Measurements from ENCODE around the gene SYNE4.
A peak's percentile ranks its signal among the peaks of the same experiment; 100 is the strongest.

Gene SYNE4

DNA sequence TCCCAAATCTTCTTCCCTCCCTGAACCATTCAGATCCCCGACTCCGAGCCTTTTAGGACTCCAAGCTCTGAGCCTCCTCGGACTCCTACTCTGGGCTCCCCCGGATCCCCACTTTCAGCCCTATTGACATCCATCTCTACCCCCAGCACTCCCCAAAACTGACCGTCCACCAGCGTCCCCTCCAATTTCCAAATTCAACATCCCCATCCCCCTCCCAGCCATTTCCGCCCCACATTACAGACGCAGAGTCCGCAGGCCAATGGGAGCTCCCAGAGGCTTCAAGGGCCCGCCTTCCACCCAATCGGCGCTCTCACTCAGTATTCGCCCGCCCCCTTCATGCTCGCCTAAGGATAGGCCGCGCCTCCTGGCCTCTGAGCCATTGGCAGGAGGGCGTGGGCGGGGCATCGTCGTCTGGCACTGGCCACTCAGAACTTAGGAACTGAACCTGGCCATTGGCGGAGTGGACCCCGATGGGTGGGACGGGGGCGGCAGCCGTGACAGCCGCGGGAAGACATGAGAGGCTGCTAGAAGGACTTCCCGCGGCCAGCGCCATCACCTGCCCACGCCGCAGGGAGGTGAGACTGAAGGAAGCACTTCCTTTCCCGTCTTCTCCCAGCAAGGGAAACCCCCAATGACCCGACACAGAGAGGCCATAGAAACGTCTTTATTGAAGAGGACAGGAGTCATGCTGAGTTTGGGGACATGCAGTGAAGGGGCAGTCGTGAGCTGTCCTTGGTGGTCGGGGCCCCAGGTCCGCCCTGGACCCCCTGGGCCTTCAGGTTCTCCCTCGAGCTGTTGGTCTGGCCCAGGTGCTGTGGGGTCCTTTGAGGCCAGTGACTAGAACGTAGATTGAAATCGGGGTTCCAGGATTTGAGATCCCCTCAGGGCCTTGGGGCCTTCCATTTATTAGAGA is 5.7 kb upstream of the SYNE4 start, which contains the start of gene ALKBH6:
Gene ALKBH6 (minus strand): TSS at position 202 of the 913 bp plus-strand sequence. CDS start 816 bp downstream, outside the sequence.
- DNase-seq (ENCODE audit: low read depth) = peak; percentile 97
- TF ChIP-seq MYC (IDR thresholded peaks at IDR 0.05; ENCODE audit: low read depth, low read length) (0 out of 2 replicates have a peak, but pooled peaks have one; percentile 53), POLR2A (IDR thresholded peaks at IDR 0.05; ENCODE audit: extremely low read depth, insufficient read length) (no peak)
- TF ChIP-seq, protein P1, sequence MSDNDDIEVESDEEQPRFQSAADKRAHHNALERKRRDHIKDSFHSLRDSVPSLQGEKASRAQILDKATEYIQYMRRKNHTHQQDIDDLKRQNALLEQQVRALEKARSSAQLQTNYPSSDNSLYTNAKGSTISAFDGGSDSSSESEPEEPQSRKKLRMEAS (IDR thresholded peaks at IDR 0.05; ENCODE audit: low read depth, low read length) = 0 out of 2 replicates have a peak, but pooled peaks have one; percentile 36
- TF ChIP-seq, protein P2, sequence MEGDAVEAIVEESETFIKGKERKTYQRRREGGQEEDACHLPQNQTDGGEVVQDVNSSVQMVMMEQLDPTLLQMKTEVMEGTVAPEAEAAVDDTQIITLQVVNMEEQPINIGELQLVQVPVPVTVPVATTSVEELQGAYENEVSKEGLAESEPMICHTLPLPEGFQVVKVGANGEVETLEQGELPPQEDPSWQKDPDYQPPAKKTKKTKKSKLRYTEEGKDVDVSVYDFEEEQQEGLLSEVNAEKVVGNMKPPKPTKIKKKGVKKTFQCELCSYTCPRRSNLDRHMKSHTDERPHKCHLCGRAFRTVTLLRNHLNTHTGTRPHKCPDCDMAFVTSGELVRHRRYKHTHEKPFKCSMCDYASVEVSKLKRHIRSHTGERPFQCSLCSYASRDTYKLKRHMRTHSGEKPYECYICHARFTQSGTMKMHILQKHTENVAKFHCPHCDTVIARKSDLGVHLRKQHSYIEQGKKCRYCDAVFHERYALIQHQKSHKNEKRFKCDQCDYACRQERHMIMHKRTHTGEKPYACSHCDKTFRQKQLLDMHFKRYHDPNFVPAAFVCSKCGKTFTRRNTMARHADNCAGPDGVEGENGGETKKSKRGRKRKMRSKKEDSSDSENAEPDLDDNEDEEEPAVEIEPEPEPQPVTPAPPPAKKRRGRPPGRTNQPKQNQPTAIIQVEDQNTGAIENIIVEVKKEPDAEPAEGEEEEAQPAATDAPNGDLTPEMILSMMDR (IDR thresholded peaks at IDR 0.05; ENCODE audit: low read depth, low read length) = no peak
- H3K4me3 ChIP-seq (ENCODE audit: low read depth, low read length) = peak within 1 kb of the TSS; percentile 76

DNA sequence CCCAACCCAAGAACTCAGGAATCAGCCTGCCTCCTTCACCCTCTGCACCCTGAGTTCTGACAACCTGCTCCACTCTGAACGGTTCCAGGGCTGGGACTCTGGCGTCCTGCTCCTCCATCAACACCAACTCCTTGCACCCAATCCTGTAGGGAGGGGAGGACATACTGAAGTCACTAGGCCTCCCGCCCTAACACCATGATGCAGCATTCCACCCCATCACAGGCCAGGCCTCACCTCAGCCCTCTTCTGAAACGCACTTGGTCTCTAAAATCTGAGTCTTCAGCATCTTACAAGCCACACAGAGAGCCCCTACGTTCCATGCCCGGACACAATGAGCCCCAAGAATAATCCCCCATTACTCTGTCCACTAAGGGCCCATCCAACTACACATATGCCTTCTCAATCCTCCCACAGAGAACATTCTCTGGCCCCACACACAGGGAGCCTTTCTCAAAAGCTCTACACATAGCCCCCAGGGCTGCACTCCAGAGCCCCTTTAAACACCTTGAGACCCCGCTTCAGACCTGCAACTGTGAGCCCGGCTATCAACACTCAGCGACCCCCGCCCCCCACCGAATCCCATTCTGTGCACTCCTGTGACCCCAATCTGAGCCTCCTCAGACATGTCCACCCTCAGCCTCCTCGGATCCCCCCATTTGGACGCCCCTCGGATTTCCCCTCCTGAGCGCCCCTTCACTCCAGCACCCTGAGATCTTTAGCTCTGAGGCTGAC is 4.8 kb upstream of the SYNE4 start:
- H3K4me3 ChIP-seq (ENCODE audit: low read depth, low read length) = peak overlapping the region; percentile 76
- TF ChIP-seq MYC (IDR thresholded peaks at IDR 0.05; ENCODE audit: low read depth, low read length) (no peak), POLR2A (IDR thresholded peaks at IDR 0.05; ENCODE audit: extremely low read depth, insufficient read length) (no peak)
- TF ChIP-seq, protein P2 (IDR thresholded peaks at IDR 0.05; ENCODE audit: low read depth, low read length) = no peak
- TF ChIP-seq, protein P1 (IDR thresholded peaks at IDR 0.05; ENCODE audit: low read depth, low read length) = no peak
- no peak for DNase-seq (ENCODE audit: low read depth)

DNA sequence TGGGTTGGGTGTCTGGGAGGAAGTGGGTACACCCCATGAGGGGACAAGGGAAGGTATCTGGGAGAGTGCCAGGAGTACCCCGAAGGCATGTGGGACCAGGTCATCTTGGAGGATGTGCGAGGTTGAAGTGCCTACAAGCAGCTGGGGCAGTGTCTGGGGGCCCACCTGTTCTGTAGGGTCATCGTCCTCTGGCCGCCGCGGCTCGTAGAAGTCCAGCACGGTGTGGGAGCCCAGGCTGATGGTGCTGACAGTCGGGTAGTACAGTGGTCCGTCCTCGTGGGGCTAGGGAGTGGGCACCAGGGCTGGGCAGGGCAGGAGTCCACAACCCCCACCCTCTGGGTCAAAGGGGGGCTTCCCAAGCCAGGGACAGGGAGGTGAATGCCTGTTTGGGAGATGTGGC is 1.8 kb upstream of the SYNE4 start:
- TF ChIP-seq, protein P2 (IDR thresholded peaks at IDR 0.05; ENCODE audit: low read depth, low read length) = no peak
- TF ChIP-seq, protein P1 (IDR thresholded peaks at IDR 0.05; ENCODE audit: low read depth, low read length) = no peak
- TF ChIP-seq POLR2A (IDR thresholded peaks at IDR 0.05; ENCODE audit: extremely low read depth, insufficient read length) (no peak), MYC (IDR thresholded peaks at IDR 0.05; ENCODE audit: low read depth, low read length) (no peak)
- H3K4me3 ChIP-seq (ENCODE audit: low read depth, low read length) = no peak overlapping the region
- DNase-seq (ENCODE audit: low read depth) = no peak

DNA sequence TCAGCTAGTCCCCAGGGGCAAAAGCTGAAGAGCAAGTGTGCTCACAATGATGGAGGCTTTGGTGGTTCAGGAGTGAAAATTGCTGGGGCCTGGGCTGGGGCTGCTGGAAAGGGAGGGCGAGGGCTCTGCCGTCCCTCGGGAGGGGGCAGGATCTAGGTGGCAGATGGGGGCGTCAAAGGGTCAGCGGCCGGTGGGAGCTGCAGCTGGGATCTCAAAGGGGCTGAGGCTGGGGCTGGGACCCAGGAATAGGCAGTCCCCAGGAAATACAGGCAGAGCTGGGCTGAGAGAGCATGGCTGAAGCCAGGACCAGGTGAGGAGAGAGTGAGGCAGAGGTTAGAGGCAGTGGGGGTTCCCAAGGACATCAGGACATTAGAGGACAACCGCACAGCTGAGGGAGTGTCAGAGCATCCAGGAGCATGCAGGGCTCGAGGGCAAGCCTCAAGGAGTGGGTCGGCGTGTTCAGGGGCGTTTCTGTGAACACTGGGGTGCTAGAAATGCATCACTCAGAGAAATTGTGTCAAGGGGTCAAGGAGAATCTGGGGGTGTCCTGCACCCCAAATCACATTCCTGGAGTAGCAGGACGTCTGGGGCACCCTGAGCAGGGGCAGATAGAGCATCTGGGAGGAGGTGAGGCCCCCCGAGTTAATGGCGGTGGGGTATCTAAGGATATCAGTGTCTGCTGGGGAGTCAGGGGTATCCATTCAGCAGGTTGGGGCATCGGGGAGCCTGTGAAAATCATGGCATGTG is 1.2 kb upstream of the SYNE4 start:
- peak overlapping the region; percentile 7 for H3K4me3 ChIP-seq (ENCODE audit: low read depth, low read length)

More for the DNA sequence above, 1.2 kb upstream of the SYNE4 start:
- DNase-seq (ENCODE audit: low read depth) = no peak
- TF ChIP-seq, protein P2 (IDR thresholded peaks at IDR 0.05; ENCODE audit: low read depth, low read length) = no peak
- TF ChIP-seq MYC (IDR thresholded peaks at IDR 0.05; ENCODE audit: low read depth, low read length) (no peak), POLR2A (IDR thresholded peaks at IDR 0.05; ENCODE audit: extremely low read depth, insufficient read length) (no peak)
- TF ChIP-seq, protein P1 (IDR thresholded peaks at IDR 0.05; ENCODE audit: low read depth, low read length) = no peak

Data from NB4 (cell line).